ENCODE results near the gene KLHL21. TPM values are rescaled to one million over a fixed set of nuclear protein-coding genes. Genes with fewer than 3 reads are reported as not detected.
"Not testable (repeated sequence)": the region's sequence is repeated elsewhere in the genome, so short reads cannot be mapped to it uniquely, and the experiment has no call there.

The KLHL21 gene
- total RNA-seq, 1 donor from 2014 or later = 22.6 TPM

GRCh38 chr1:6603238-6603914 lies 707 bp upstream of the KLHL21 start:
- no peaks in the 10 kb centered on the region for H3K9me3 ChIP-seq
- TF ChIP-seq CTCF (IDR thresholded peaks at IDR 0.05) = no peak
- peak; percentile 41 to 50 for ATAC-seq
- H3K4me1 ChIP-seq = peaks cover 46% of the 10 kb centered on the region
- DNase-seq = peak; percentile 61
- H3K36me3 ChIP-seq = peaks cover 13% of the 10 kb centered on the region
- H3K4me3 ChIP-seq = peak overlapping the region; percentile 92
- intact Hi-C loops (cut with DNase I) = no loop called here
- no peaks in the 10 kb centered on the region for H3K27me3 ChIP-seq (ENCODE audit: low read depth)
- peak overlapping the region; percentile 100 for H3K27ac ChIP-seq

DNA sequence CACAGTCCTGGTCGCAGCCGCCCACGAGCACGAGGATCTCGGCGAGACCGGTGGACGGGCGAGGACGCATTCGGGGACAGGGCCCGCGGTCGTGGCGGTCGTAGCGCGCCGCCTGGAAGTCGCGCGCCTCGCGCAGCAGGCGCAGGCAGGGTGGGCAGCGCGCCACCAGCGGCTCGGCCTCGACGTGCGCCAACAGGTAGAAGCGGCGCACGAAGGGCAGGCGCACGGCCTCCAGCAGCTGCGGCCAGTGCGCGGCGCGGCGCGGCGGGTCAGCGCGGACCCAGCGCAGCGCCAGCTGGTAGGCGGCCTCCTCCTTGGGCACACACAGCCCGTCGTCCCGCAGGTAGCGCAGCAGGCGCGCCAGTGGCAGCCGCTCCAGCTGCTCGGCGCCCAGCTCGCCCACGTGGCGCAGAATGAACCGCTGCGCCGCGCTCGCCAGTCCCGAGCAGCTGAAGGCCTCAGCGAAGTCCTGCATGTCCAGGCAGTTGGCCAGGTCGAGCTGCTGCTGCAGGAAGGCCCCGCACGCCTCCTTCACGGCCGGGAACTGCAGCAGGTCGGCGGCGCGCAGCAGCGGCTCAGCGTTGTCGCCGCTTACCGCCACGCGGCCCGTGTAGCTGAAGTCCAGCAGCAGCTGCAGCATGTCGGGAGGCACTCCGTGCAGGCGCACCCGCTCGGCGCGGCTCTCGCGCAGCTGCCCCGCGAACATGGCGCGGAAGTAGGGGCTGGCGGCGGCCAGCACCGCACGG lies 573 bp downstream of the KLHL21 start:
- Histone ChIP-seq H3K36me3 (peaks cover 26% of the 10 kb centered on the region), H3K27ac (peak overlapping the region; percentile 100), H3K27me3 (ENCODE audit: low read depth) (no peaks in the 10 kb centered on the region), H3K9me3 (no peaks in the 10 kb centered on the region), H3K4me3 (peak overlapping the region; percentile 92), H3K4me1 (peaks cover 59% of the 10 kb centered on the region)
- ATAC-seq = peak; percentile 45 to 58
- peak; percentile 67 for DNase-seq
- intact Hi-C loops (cut with DNase I) = no loop called here
- no peak for TF ChIP-seq CTCF (IDR thresholded peaks at IDR 0.05)

GRCh38 chr1:6601049-6601922 lies 1.4 kb downstream of the KLHL21 start:
- H3K27me3 ChIP-seq (ENCODE audit: low read depth) = no peaks in the 10 kb centered on the region

GRCh38 chr1:6600410-6601048 lies 2.1 kb downstream of the KLHL21 start:
- peak overlapping the region; percentile 92 for H3K4me3 ChIP-seq
- H3K4me1 ChIP-seq = peaks cover 71% of the 10 kb centered on the region
- intact Hi-C loops (cut with DNase I) = no loop called here
- DNase-seq = no peak
- peaks cover 41% of the 10 kb centered on the region for H3K36me3 ChIP-seq
- no peak for ATAC-seq
- no peaks in the 10 kb centered on the region for H3K27me3 ChIP-seq (ENCODE audit: low read depth)
- no peak for TF ChIP-seq CTCF (IDR thresholded peaks at IDR 0.05)
- H3K27ac ChIP-seq = peak overlapping the region; percentile 100
- H3K9me3 ChIP-seq = no peaks in the 10 kb centered on the region

More at GRCh38 chr1:6601049-6601922, 1.4 kb downstream of the KLHL21 start:
- H3K9me3 ChIP-seq = no peaks in the 10 kb centered on the region
- intact Hi-C loops (cut with DNase I) = no loop called here
- TF ChIP-seq CTCF (IDR thresholded peaks at IDR 0.05) = no peak
- DNase-seq (peak; percentile 75), ATAC-seq (peak; percentile 48 to 54)
- peaks cover 67% of the 10 kb centered on the region for H3K4me1 ChIP-seq
- H3K4me3 ChIP-seq = peak overlapping the region; percentile 92
- H3K27ac ChIP-seq = peak overlapping the region; percentile 100
- H3K36me3 ChIP-seq = peaks cover 34% of the 10 kb centered on the region

DNA sequence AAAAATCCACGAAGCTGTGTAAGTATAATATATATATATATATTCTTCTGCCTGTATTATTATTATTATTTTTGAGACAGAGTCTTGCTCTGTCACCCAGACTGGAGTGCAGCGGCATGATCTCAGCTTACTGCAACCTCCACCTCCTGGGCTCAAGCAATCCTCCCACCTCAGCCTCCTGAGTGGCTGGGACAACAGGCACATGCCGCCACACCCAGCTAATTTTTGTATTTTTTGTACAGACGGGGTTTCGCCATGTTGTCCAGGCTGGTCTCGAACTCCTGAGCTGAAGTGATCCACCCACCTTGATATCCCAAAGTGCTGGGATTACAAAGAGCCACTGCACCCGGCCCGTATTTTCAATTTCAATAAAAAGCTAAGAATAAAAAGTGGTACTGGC lies 2.7 kb downstream of the KLHL21 start:
- ATAC-seq; H3K9me3 ChIP-seq; intact Hi-C loops (cut with DNase I); DNase-seq; H3K27me3 ChIP-seq (ENCODE audit: low read depth): not testable (repeated sequence)
- peaks cover 66% of the 10 kb centered on the region for H3K4me1 ChIP-seq
- peaks cover 47% of the 10 kb centered on the region for H3K36me3 ChIP-seq
- peak overlapping the region; percentile 100 for H3K27ac ChIP-seq
- peak overlapping the region; percentile 92 for H3K4me3 ChIP-seq
